Measurements from ENCODE around the gene ABHD5. TPM values are rescaled to one million over a fixed set of nuclear protein-coding genes. Genes with fewer than 3 reads are reported as not detected.

The ABHD5 gene
- total RNA-seq, 2 donors from 2014 or later = 11.3 to 16.5 TPM

DNA sequence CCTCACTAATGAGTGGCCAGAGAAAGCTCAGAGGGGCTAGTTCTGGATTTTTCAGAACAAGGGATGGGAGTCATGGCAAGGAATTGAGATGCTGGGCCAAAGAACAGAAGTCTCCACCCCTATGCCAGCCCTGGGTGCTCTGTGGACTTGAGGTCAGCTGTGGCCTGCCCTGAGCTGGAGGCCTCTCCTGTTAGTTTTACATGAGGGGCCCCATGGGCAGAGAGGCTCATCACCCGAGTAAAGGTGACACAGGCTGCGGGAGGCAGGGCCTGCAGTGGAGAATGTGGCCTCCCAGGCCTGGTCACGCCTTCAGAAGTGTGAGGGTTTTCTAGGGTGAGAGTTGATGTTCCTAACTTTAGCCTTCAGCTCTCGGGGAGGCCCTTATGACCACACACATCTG, 44.9 kb downstream of the ABHD5 start:
- no peaks in the 10 kb centered on the region for H3K9me3 ChIP-seq (ENCODE audit: control insufficient read depth, low read length, poor library complexity, severe bottlenecking)
- DNase-seq (no peak), ATAC-seq (no peak)
- no peaks in the 10 kb centered on the region for H3K4me1 Mint-ChIP-seq
- peaks cover 4% of the 10 kb centered on the region for H3K36me3 Mint-ChIP-seq (ENCODE audit: low read depth)
- no peaks in the 10 kb centered on the region for H3K27me3 Mint-ChIP-seq
- peak overlapping the region; percentile 71 for H3K27ac Mint-ChIP-seq
- no peak overlapping the region for H3K4me3 Mint-ChIP-seq

- H3K4me1 Mint-ChIP-seq = no peaks in the 10 kb centered on the region
- H3K4me3 Mint-ChIP-seq = no peak overlapping the region
- DNase-seq = no peak
Observed at GRCh38 chr3:43736558-43737440, 46.1 kb downstream of the ABHD5 start.

DNA sequence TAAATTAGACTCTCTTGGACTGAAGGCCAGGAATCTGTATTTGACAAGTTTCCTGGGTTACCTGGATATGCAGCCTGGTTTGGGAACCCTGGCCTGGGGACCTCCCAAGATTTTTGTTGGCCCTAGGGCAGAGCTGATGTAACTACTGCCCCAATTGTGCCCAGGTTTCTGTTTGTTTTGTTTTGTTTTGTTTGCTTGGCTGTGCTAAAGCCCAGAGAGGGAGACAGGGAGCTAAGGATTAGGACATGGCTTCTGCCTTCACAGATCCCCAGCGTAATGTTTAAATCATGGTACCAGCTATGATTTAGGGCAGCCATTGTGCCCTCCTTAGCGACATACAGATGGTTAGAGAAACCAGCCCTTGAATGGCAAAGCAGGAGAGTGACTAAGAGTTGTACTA, 47.6 kb downstream of the ABHD5 start:
- no peaks in the 10 kb centered on the region for H3K9me3 ChIP-seq (ENCODE audit: control insufficient read depth, low read length, poor library complexity, severe bottlenecking)
- DNase-seq = no peak
- Mint-ChIP-seq H3K36me3 (ENCODE audit: low read depth) (peaks cover 6% of the 10 kb centered on the region), H3K27me3 (no peaks in the 10 kb centered on the region), H3K4me1 (no peaks in the 10 kb centered on the region), H3K4me3 (no peak overlapping the region), H3K27ac (no peak overlapping the region)
- no peak for ATAC-seq

More at GRCh38 chr3:43736558-43737440, 46.1 kb downstream of the ABHD5 start:
- Mint-ChIP-seq H3K27ac (no peak overlapping the region), H3K36me3 (ENCODE audit: low read depth) (peaks cover 8% of the 10 kb centered on the region), H3K27me3 (no peaks in the 10 kb centered on the region)
- no peak for ATAC-seq
- no peaks in the 10 kb centered on the region for H3K9me3 ChIP-seq (ENCODE audit: control insufficient read depth, low read length, poor library complexity, severe bottlenecking)

DNA sequence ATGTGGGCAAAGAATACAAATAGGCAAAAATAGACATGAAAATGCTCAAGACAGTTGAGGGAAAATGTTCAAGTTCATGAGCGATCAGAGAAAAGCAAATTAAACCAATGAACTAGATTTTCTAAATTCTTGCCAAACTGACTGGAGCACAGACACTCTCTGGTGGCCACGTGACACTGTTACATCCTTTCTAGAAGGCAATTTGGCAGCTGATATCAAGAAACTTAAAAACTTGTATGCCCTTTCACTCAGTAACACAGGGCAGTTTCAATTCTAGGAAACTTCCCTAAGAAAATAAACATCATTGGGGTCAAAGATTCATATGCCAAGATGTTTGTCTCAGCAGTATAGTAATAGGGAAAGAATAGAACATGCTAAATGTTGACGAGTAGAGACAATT, 52.2 kb downstream of the ABHD5 start:
- no peak for DNase-seq
- no peaks in the 10 kb centered on the region for H3K4me1 Mint-ChIP-seq
- no peak for ATAC-seq
- H3K9me3 ChIP-seq (ENCODE audit: control insufficient read depth, low read length, poor library complexity, severe bottlenecking) = no peaks in the 10 kb centered on the region
- H3K36me3 Mint-ChIP-seq (ENCODE audit: low read depth) = peaks cover 5% of the 10 kb centered on the region
- no peak overlapping the region for H3K27ac Mint-ChIP-seq
- no peak overlapping the region for H3K4me3 Mint-ChIP-seq
- no peaks in the 10 kb centered on the region for H3K27me3 Mint-ChIP-seq

DNA sequence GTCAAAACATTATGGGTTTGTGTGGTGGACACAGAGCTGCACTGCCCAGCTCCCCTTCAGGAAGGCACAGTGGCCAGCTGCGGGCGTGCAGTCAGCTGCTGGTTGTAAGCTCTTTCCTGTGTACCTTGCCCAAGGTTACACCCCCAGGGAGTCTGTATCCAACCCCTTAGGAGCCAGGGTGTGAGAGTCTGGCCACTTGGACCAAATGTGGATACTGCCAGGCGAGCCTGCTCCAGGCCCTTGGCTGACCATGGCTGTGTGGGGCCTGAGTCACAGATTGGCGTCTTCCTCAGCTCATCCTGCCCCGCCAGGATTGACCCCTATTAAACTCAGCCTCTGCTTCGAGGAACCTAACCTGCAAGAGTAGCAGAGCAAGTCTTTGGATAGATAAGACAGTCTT, 56.9 kb downstream of the ABHD5 start:
- ATAC-seq (no peak), DNase-seq (no peak)
- Mint-ChIP-seq H3K36me3 (ENCODE audit: low read depth) (peaks cover 4% of the 10 kb centered on the region), H3K4me1 (no peaks in the 10 kb centered on the region), H3K27me3 (peaks cover 12% of the 10 kb centered on the region), H3K27ac (no peak overlapping the region), H3K4me3 (no peak overlapping the region)
- no peaks in the 10 kb centered on the region for H3K9me3 ChIP-seq (ENCODE audit: control insufficient read depth, low read length, poor library complexity, severe bottlenecking)

- Mint-ChIP-seq H3K27me3 (peaks cover 12% of the 10 kb centered on the region), H3K27ac (no peak overlapping the region), H3K36me3 (ENCODE audit: low read depth) (peaks cover 4% of the 10 kb centered on the region), H3K4me1 (no peaks in the 10 kb centered on the region), H3K4me3 (no peak overlapping the region)
- ATAC-seq (no peak), DNase-seq (no peak)
- H3K9me3 ChIP-seq (ENCODE audit: control insufficient read depth, low read length, poor library complexity, severe bottlenecking) = no peaks in the 10 kb centered on the region
Observed at GRCh38 chr3:43748179-43748578, 57.4 kb downstream of the ABHD5 start.

- no peaks in the 10 kb centered on the region for H3K9me3 ChIP-seq (ENCODE audit: control insufficient read depth, low read length, poor library complexity, severe bottlenecking)
- ATAC-seq (no peak), DNase-seq (no peak)
- peaks cover 4% of the 10 kb centered on the region for H3K36me3 Mint-ChIP-seq (ENCODE audit: low read depth)
- H3K27ac Mint-ChIP-seq = no peak overlapping the region
- H3K27me3 Mint-ChIP-seq = peaks cover 12% of the 10 kb centered on the region
- H3K4me3 Mint-ChIP-seq = no peak overlapping the region
- H3K4me1 Mint-ChIP-seq = no peaks in the 10 kb centered on the region
Observed at GRCh38 chr3:43748645-43749044, 57.9 kb downstream of the ABHD5 start.

DNA sequence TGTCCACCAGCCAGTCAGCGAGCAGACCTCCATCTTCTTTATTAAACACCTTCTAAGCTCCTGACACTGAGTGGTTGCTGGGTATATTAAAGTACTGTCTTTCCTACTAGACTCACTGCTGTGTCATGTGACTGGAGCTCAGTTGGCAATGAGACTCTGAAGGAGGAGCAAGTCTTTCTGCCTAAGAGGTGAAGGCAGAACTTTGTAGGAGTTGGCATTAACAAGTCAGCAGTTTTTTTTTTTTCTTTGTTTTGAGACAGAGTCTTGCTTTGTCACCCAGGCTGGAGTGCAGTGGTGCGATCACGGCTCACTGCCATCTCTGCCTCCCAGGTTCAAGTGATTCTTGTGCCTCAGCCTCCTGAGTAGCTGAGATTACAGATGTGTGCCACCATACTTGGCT, 62.2 kb downstream of the ABHD5 start:
- DNase-seq (no peak), ATAC-seq (no peak)
- Mint-ChIP-seq H3K36me3 (ENCODE audit: low read depth) (peaks cover 3% of the 10 kb centered on the region), H3K4me1 (peaks cover 18% of the 10 kb centered on the region), H3K4me3 (no peak overlapping the region), H3K27me3 (peaks cover 12% of the 10 kb centered on the region), H3K27ac (no peak overlapping the region)
- no peaks in the 10 kb centered on the region for H3K9me3 ChIP-seq (ENCODE audit: control insufficient read depth, low read length, poor library complexity, severe bottlenecking)

GRCh38 chr3:43753741-43754715, 63.3 kb downstream of the ABHD5 start:
- H3K36me3 Mint-ChIP-seq (ENCODE audit: low read depth) = peaks cover 3% of the 10 kb centered on the region
- H3K9me3 ChIP-seq (ENCODE audit: control insufficient read depth, low read length, poor library complexity, severe bottlenecking) = no peaks in the 10 kb centered on the region
- ATAC-seq (no peak), DNase-seq (no peak)
- H3K27me3 Mint-ChIP-seq = peaks cover 6% of the 10 kb centered on the region
- no peak overlapping the region for H3K4me3 Mint-ChIP-seq
- peaks cover 24% of the 10 kb centered on the region for H3K4me1 Mint-ChIP-seq
- H3K27ac Mint-ChIP-seq = no peak overlapping the region

DNA sequence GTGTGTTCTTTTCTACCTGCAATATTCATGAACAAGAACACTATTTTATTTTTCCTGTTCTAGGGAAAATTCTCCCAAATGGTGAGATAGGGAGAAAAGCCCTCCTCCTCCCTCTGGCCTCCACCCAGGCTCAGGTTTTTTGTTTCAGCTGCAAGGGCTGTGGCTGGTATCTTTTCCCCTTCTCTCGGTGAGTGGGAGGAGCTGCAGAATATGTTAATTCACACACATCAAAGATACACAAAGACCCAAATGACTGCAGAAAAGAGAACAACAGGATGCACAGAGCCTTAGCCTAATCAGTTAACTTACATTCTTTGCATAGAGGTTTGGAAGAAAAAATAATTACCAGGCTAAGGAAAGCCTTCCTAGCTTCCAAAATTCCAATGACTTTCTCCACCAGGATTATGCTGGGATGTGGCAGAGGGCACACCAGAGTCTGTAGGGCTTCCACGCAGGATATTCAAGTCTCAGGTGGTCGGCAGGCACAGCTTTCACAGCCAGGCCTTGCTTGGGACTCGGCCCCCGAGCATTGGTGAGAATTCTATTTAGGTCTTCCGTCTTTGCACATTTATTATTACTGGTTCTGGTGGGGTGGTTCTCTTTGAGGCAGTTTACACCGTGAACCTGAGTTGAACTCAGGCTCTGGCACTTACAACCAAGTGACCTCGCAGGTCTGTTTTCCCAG, 64.9 kb downstream of the ABHD5 start:
- peak; percentile 97 for ATAC-seq
- H3K9me3 ChIP-seq (ENCODE audit: control insufficient read depth, low read length, poor library complexity, severe bottlenecking) = no peaks in the 10 kb centered on the region
- peak overlapping the region; percentile 93 for H3K27ac Mint-ChIP-seq
- peaks cover 3% of the 10 kb centered on the region for H3K27me3 Mint-ChIP-seq
- peaks cover 30% of the 10 kb centered on the region for H3K4me1 Mint-ChIP-seq
- H3K36me3 Mint-ChIP-seq (ENCODE audit: low read depth) = peaks cover 1% of the 10 kb centered on the region
- no peak for DNase-seq
- peak overlapping the region; percentile 19 for H3K4me3 Mint-ChIP-seq

DNA sequence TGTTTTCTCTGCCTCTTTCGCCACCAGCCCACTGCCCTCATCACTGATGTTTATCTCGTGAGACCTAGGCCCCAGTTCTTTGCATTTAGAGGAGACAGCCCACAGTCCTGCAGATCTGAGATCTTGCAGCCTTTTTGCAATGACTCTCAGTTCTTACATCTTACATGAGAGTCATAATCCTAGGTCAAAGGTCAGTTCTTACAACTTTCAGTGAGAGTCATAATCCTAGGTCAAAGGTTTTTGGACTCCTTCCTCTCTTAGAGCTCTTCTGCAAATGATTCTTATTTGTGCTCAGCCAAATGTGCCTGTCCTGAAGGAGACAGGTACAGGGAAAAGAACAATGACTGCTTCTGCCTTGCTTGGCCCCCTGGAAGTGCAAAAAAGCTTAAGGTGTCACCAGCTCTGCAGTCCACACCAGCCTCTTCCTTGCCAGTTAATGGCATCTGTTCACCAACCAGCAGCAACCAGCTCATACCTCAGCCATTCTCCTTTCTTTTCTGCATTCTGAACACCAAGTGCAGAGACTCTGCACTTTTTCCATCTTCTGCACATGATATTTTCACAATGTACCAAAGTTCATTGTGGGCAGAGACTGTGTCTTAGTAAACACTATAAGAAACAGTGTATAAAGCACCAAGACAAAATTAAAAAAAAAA, 67.1 kb downstream of the ABHD5 start:
- Mint-ChIP-seq H3K4me1 (peaks cover 37% of the 10 kb centered on the region), H3K36me3 (ENCODE audit: low read depth) (peaks cover 3% of the 10 kb centered on the region), H3K4me3 (no peak overlapping the region), H3K27ac (peak overlapping the region; percentile 44), H3K27me3 (peaks cover 6% of the 10 kb centered on the region)
- no peak for DNase-seq
- H3K9me3 ChIP-seq (ENCODE audit: control insufficient read depth, low read length, poor library complexity, severe bottlenecking) = no peaks in the 10 kb centered on the region
- no peak for ATAC-seq

DNA sequence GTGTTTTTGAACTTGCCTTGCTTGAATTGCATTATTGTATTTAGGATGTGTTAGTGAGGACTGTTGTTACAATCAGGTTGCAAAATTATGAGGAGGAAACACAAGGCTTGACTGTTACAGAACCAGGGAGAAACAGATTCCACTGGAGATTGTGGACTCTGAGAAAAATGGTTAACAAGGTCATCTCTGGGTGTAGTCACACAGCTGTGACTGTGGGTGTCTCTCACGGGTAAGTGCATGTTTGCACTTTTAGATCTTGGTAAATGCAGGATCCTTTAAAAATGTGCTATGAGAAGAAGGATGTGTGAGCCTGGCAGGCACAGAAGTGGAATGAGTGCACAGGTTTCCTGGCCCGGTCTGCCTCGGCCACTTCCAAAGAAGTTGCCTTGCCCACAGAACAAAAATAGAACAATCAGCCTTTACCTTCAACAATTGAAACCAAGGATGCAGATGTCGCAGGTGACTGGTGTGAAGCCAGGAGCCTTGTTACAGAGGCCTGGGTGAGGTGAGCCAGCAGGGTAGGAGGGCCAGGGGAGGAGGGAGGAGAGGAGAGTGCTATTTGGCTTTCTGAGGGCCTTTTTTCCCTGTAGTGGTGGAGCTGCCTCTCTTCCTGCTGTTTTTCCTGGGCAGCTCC, 68.0 kb downstream of the ABHD5 start:
- Mint-ChIP-seq H3K4me3 (no peak overlapping the region), H3K27ac (peak overlapping the region; percentile 44), H3K27me3 (peaks cover 6% of the 10 kb centered on the region), H3K36me3 (ENCODE audit: low read depth) (peaks cover 3% of the 10 kb centered on the region), H3K4me1 (peaks cover 37% of the 10 kb centered on the region)
- ATAC-seq = no peak
- DNase-seq = no peak
- no peaks in the 10 kb centered on the region for H3K9me3 ChIP-seq (ENCODE audit: control insufficient read depth, low read length, poor library complexity, severe bottlenecking)

Measured in T-helper 17 cell (primary cell).